HG03060 (cell line): ENCODE measurements around the gene PDZRN3.

Experiments used
- ATAC-seq: cut with Tn5 transposase; IDR thresholded peaks from one replicate; pipeline ENCODE4 v1.9.1; 2021; ENCODE audit warnings: low read depth, moderate number of reproducible peaks; ENCODE audit not compliant: unreplicated experiment

The PDZRN3 gene

DNA sequence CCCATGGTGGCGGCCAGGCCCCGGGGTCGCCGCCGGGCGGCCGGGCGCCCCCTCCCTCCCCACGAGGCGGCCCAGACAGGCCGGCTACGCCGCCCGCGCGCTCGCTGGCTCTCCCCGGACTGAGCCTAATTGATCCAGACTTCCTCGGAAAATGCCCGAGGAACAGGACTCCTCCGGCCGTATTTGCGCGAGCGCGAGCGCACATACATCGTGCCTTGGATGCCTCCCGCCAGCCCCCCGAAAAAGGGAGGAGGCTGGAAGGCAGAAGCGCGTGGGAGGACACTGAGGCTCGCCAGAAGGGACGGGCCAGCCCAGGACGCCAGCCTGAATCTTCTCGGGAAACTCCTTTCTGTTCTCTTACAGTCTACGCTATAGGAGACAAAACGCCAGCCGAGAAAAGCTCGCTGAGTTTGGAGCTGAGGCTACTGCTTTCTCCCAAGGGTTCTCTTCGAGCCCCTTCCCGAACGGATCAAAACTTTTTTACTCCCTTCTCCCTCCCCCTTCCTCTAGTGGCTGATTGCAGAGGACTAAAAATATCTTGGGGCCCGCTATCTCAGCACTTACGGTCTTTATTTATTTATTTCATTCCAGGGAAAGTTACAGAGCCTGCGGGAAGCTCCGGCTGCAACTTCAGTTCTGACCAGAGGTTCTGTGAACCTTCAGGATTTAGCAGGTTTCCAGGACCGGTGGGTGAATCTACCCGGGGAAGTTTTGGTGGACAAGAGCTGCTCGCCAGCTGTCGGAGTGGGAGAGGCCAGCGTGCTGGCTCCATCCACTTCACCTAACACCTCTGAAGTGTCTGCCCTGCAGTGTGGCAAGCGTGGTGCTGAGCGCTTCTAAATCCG, at the start of gene PDZRN3:
PDZRN3 (minus strand) TSS at position 121 of the 845 bp plus-strand sequence.
- no peak for ATAC-seq

DNA sequence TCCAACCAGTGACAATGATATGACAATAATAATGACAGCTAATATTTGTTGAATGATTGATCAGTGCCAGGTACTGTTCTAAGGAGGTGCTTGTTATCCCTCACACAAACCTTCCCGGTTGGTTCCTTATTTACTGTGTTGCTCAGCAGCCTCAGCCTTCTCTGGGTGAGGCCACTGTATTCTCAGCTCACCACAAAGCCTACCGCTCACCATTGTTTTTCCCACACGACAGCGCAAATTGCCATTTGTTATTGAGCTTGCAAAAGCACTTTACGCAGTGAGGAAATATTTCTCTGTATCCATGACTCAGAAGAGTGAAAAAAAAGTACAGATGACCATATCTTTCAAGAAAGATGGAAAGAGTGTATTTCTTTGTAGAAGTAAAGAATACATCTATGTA, 49.5 kb upstream of the PDZRN3 start:
- ATAC-seq: no peak

DNA sequence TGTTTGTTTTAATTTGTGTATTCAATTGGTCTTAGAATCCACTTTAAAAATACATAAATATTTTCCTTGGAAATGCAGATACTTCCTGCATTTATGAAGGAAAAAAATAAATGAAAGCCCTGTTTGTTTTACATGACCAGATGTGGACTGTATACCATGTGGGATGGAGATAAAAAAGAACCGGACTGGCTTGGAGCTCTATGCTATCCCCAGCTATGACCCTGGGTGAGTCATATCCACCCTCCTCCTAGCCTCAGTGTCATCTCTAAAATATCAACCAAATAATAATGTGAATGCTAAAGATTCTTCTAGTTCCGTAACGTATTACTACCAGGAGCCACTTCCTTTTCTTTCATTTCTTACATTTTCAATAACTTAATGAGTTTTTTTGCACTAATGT, 44.5 kb upstream of the PDZRN3 start:
- no peak for ATAC-seq

DNA sequence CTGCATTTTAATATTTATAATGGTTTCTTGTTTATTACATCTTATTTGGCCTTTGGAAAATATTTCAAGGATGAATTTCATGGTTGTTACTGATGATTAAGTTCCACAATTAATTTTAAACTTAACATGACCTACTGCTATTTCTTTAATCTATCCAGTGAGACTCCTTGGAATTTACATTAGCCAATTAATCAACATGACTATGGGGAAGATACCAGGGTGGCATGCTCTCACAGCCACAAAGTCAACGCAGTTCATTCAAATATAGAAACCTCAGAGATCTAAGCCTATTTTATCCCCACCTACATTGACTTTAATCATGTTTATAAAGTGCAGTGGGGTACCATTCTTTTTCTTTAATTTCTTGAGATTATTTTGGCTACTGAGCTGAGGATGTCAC, 43.6 kb upstream of the PDZRN3 start:
- ATAC-seq: no peak

DNA sequence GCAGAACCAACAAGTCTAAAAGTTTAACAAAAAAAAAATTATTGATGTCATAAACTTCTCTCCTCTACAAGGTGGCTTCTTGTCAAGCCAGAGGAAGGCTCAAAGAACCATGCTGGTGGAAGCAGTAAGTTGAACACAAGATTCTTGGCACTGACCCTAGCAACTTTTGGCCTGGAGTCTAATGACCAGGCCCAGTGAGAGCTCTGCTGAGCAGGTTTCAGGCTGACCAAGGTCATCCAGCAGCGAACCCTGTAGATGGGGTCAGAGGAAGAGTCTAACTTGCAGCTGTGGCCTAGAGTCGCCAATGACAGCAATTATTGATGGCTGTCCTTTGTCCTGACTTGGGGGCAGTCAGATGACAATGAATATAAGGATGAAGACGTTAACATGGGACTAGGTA, 43.1 kb upstream of the PDZRN3 start:
- ATAC-seq: no peak

DNA sequence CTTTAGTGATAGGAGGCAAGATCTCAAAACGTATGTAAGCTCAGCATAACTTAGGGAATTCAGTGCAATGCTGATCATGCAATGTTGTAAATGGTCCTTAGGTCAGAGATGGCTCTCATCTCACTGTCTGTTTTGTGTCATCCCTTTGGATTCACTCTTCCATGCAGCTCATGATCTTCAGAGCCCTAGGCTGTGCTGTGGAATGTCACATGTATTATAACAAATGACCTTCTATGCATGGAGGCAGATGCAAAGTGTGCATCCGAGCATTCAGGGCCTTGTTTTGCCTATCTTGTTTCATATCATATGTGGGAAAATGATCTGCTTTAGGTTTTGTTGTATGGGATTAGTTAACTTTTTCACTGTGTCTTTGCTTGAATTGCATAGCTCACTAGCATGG, 40.5 kb upstream of the PDZRN3 start:
- no peak for ATAC-seq

DNA sequence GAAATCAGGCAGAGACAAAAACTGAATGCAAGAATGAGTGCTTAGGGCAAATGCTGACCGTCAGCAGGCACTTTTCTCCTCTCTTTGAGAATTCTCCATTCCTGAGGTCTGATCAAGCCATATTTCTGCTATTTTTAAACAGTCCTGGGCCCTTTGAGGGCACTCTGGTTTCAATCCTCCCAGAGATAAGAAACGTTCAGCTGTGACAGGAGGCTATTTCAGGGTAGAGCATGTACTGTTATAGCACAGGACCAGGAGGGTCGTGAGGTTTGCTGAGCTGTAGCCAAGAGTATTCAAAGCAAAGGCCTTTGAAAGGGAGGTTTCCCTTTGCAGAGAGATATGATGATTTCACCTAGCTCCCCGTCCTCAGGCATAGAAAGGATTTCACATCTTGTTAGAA, 39.6 kb upstream of the PDZRN3 start:
- no peak for ATAC-seq

DNA sequence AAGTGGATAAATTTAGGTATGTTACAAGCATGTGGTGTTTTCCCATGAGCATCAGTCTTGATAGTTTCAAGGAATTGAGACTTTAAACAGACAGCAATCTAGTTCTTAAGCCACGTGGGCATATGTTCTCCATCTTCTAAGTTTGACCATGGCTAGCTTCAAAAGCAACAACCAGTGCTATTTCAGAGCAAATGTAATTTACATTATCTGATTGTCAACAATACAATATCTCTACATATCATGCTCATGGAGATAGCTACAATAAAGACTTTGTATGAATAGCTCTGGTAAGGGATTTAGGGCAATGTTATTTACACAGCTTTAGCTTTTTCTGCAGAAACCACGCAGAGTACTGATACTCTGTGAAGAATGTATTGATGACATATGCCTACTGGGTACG, 38.8 kb upstream of the PDZRN3 start:
- ATAC-seq: no peak

DNA sequence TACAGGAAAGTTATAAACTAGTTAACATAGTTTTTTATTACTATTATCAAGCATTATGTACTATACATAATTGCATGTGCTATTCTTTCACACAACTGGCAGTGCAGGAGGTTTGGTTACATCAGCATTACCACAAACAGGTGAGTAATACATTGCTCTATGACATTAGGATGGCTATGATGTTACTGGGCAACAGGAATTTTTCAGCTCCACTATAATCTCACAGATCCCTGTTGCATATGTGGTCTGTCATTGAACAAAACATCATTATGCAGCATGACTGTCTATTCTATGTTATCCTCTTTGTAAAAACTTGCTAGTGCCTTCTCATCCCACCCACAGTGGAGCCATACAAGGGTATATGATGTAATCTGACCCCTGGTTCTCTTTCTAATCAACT, 36.5 kb upstream of the PDZRN3 start:
- ATAC-seq: no peak

DNA sequence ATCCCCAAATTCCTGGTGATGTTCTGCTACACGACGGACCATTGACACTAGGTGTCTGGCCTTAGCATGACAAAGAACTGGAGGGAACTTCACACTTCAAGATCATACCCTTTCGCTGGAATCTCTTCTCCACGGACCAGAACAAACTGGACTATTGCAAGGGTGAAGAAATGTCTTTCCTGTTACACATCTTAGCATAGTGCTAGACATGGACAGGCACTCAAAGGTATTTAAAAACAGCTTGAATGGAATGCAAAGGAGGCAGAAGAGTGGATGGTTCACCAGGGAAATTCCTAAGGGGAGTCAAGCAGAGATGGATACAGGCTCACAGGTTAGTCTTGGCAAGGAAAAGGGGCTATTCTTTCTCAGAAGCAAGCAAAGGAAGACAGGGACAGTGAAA, 33.5 kb upstream of the PDZRN3 start:
- ATAC-seq: no peak

DNA sequence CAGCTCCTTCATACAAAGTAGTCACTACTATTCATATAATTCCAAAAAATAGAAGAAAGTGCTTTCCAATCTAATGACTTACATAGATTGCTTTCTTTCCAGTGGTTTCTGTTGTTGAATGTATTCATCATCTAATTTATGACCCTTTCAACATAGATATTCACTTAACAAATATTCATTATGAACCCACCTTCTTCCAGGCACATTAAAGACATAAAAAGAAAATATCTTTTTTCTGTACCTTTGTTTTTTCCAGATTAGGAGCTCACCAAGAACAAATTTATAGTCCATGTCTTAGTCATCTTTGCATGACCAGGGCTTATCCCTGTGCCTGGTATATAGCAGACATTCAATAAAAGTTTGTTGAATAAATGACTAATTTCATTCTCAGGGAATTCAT, 32.4 kb upstream of the PDZRN3 start:
- ATAC-seq: no peak

DNA sequence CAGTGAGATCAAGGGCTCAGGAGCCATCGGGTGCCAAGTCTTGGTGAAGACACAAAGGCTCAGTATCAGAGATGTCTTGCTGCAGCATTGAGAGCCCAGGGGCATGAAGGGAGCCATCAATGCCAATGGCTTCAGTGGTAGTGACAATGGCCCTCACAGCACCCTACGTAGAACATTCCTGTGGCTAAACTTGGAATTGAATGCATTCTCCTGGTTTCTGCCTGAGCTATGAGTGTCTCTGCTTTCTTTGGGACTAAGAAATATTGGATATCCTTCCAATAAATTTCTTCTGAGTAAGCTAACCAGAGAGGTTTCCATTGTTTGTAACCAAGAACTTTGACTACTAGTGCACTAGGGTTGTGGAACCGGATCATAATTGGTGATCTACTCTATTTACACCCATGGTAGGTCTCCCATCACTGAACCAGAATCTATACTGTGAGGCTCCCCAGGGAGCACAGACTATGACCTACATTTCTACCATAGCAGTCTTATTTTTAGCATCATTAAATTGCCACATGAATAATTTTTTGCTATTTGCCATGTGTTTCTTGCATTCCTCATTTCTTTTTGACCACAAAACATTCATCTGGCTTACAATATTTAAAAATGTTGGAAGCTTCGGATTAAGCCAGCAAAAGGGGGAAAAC, 31.6 kb upstream of the PDZRN3 start:
- no peak for ATAC-seq

DNA sequence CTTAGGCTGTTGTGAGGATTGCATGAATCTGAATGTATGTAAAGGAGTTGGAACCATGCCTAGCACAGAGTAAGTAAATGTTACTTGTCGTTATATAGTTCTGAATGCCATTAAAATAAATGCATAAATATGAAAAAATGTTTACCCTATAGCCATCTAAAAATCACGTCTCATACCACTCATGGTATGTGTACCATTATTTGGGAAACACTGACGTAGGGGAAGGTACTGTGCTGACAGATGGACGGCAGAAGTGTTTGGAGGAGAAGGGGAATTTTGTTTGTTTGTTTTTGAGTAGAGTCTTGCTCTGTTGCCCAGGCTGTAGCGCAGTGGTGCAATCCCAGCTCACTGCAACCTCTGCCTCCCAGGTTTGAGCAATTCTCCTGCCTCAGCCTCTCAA, 30.5 kb upstream of the PDZRN3 start:
- no peak for ATAC-seq

DNA sequence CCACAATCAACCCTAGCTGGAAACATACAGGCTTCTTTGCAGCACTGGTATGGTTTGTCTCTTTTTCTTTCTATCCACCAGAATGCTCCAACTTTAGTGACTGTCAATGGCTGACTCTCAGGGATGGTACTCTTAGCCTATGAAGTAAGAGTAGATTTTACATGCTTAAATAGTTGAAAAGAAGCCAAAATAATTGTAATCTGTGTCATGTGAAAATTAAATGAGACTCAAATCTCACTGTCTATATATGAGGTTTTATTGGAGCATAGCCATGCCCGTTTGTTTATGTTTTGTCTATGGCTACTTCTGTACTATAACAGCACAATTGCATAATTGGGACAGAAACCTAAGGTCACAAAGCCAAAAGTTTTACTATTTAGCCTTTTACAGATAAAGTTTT, 29.1 kb upstream of the PDZRN3 start:
- ATAC-seq: no peak

DNA sequence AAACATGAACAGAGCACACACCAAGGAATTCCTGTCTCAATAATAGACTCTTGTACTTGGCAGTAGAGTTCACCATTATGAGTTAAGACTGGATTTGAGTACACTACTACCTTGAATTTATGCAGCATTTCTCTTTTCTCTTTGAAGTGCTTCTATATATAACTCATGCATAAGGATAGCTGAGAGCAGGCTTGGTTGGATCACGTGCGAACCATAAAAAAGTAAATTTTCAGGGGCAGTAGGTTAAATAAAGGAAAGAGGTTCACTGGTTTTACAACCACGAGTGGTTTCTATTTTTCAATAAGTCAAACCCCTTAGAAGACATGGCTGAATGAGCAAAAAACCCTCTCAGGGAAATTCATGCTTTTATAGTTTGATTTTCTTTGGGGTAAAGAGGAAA, 28.6 kb upstream of the PDZRN3 start:
- ATAC-seq: no peak

DNA sequence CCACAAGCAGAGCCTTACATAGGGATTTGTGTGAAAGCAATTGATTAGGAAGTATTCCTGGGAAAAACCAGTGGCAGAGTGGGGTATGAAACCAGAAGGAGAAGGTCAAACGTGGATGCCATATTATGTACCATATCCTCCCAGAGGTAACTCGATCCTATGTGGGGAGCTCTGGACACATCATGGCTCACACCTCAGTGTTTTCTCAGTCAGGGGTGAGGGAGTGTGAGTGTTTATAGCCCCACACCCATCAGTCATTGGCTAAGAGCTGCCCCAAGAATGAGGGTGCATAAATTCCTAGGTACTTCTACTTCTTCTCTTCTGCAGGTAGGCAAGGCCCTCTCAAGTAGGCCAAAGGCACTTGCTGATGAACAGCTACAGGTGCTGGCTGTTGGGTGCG, 28.2 kb upstream of the PDZRN3 start:
- ATAC-seq: no peak

DNA sequence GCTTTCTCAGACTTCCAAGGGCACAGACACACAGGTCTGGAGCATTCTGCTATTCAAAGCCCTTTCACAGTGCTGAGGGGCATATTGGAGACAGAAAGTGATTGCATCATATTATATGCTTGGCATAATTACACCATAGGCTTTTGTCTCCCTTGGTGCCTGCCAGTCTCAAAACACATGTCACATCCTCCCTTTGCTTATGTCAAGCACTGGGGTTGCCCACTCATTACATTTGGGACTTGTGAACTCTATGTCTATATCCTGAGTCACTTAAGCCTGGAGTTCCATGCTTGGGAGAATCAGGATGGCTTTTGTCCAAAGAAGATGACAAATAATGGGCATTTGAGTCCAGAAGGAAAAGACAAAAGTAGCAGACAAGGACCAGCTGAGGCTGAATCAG, 12.3 kb upstream of the PDZRN3 start:
- ATAC-seq: no peak

DNA sequence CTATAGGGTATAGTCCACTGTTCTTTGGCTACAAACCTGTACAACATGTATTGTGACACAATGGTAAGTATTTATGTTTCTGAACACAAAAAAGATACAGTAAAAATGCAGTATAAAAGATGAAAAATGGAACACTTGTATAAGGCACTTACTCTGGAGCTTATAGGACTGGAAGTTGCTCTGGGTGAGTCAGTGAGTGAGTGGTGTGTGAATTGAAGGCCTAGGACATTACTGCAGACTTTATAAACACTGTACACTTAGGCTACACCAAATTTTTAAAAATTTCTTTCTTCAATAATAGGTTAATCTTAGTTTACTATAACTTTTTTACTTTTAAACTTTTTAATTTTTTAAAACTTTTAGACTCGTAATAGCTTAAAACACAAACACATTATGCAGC, 10.5 kb upstream of the PDZRN3 start:
- no peak for ATAC-seq

DNA sequence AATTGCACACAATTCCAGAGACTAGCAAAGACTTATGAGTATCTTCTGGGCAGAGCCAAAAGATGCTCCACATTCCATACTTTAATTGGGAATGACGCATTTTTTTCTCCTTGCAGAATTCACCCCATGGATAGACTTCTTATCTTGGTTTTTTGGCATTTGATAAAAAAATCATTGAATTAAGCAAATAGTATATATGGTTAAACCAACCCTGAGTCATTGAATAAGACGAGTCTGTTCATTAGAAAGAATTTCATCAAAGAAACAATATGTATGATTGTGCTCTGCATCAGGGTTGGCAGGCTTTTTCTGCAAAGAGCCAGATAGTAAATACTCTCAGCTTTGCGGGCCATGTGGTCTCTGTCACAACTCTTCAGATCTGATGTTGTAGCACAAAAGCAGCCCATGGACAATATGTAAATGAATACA, 9.2 kb upstream of the PDZRN3 start:
- no peak for ATAC-seq

DNA sequence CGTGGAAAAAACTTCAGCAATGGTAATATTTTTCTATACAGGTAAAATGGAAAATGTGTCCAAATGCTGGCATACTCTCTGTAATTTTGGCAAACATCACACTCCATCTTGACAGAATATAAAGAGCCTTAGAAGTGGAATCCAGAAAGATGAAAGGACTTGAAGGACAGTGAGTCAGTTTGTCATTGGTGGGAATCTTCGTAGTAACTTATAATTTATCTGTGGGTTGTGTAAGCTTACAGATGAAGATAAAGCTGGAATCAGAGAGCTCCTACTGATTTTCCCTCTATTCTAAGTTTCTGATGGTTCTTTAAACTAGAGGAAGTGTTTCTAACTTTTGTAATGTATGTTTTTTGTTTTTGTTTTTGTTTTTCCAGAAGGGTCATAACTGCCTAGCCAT, 8.7 kb upstream of the PDZRN3 start:
- ATAC-seq: no peak

DNA sequence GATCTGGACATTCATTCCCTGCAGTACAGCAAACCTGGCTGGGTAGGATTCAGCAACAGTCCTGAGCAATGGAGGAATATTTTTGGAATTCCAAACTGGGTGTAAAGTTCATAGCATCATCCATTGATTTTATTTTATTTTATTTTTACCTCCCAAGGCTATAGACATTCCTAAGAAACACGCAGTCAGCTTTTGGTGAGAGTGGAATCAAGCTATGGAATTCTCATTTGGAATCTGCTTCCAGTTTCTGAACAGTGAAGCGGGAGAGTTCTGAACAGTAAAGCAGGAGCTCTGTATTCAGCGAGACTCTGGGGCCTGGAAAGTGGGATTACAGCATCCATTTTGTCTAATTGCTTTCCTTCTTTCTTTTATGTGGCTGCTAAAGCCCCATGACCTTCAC, 1.4 kb upstream of the PDZRN3 start:
- no peak for ATAC-seq
